Raji (cell line): ENCODE measurements around the gene SEC14L3.
A peak's percentile ranks its signal among the peaks of the same experiment; 100 is the strongest.

Source experiments
- POLR2A ChIP-seq: IDR thresholded peaks from 2 replicates; pipeline ENCODE4 v1.6.1; 2011; ENCODE audit warnings: low read depth, low read length, control low read depth; ENCODE audit not compliant: insufficient read depth

The SEC14L3 gene

DNA sequence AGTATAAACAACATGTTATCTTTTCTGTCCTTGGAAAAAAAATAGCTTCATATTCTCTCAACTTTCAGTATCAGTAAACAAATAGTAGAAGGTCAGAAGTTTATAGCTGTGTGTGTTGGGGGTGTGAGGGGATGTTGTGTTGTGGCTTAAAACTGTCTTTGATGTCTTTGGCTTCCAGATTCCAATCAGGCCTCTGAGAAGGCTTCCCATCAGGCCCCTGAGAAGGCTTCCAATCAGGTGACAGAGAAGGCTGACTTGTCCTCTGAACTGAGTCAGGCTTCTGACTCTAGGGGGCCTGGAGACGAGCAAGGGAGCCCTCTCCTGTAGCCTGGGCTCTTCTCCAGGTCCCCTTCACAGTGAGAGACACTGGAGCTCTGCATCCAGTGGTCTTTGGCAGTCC is 37.0 kb downstream of the SEC14L3 start:
- TF ChIP-seq POLR2A, result no peak

DNA sequence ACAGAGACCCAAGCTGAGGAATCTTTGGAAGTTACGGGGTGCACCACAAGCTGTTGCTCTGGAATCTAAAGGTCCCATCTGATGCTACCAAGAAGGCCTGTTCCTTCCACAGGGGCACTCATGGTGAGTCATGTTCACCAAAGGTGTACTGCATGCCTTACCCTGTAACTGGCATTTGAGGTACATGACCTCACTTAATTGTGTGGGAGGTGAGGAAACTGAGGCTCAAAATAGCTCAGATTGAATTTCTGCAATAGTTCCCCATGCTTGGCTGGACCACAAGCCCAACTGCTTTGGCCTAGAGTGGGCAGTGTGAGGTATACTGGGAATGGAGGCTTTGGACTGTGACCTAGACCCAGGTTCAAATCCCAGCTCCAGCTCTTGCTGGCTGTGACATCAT is 38.0 kb downstream of the SEC14L3 start:
- TF ChIP-seq POLR2A, result no peak

DNA sequence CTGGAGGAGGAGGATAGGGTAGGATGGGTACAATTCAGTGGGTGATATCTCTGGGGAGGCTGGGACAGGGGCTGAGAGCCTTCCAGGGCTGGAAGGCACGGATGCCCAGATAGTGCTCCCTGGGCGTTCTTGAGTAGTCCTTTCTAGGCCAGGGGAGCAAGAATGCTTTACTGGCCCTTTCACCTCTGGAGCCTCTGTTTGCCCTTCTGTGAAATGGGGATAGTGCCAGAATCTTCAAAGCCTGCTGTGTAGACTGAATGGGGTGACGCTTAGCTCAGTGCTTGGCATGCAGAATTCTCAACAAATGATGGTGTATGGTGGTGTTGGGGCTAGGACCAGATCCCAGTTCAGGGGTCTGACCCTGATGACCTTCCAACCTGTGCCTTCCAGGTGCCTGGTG is 38.6 kb downstream of the SEC14L3 start:
- TF ChIP-seq POLR2A, result no peak

DNA sequence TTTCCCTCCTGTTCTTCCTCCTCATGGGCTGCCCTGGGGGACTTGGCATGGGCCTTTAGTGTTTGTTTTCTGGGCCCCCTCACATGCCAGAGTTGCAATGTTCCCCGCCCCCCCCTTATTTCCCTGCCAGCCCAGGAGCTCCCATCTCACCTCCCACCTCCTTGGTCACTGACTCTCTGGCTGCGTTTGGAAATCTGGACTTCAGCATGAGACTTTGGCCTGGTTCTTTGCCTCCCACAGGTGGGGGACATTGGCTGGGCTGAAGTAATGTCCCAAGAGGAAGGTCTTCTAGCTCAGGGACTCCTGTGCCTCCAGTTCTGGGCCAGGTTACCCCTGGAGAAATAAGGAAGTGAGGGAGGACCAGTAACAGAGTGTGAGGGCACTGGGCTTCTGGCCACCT is 39.3 kb downstream of the SEC14L3 start:
- TF ChIP-seq POLR2A, result no peak

DNA sequence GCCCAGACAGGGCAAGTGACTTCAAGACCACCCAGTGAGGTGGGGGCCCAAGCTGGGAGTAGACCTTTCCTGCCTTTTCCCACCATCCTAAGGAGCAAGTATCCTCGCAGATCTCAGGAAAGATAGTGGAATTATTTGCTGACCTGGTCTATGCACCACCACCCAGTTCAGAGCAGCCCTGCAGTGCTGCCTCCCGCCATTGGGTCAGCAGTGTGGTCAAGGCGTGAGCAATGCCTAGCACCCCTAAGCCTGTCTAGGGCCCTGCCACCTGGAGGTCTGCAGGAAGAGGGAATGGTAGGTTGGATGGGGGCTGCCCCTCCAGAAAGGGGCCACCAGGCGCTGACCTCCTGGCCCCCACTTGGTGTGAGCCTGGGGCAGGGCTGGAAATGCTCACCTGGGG is 39.7 kb downstream of the SEC14L3 start:
- no peak for TF ChIP-seq POLR2A

DNA sequence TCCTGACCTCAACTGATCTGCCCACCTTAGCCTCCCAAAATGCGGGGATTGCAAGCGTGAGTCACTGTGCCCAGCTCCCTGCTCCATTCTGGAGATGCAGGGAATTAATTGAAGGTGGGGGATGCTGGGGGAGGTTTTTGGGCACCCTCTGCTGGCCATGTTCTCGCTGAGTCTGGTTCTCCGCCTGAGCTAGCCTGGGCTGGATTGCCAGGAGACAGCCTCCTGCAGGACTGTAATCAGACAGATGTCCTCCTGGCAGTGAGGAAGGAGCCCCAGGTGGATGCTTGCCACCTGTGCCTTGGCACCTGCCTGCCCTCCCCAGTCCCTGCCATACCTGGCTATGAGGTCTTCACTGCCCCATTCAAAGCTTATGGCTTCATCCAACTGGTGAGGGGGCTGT is 40.9 kb downstream of the SEC14L3 start:
- no peak for TF ChIP-seq POLR2A

DNA sequence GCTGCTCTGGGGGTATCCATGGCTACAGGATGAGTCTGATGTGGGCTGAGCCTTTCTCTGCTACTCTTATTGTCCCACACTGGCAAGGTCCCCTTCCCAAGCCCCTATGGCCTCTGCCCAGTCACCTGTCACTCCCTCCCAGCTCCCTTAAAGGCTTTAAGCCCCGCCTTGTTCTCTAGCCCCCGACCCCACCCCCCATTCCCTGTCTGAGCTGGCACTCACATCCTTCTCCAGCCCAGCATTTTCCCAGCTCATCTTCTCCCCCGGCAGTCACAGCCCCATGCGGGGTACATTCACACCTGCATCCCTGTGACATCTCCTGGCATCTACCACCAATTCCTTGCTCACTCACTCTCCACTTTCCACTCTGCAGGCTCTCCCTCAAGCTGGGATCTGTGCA is 41.9 kb downstream of the SEC14L3 start:
- no peak for TF ChIP-seq POLR2A

DNA sequence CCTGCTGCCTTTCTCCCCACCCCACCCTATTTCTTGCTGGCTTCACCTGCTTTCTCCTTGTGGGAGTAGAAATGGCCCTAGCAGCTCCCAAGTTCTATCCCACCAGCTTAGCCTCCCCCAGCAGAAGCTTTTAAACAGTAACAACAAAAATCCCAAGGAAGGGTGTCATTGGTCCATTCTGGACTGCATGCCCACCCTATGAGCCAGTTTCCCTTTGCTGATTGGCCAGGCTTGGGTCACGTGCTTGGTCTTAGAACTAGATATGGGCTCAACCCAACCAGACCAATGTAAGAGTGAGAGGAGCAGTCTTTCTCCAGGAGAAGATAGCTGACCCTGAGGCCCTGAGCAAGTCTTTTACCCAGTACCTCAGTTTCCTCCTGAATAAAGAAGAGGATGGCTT is 43.9 kb downstream of the SEC14L3 start:
- no peak for TF ChIP-seq POLR2A

DNA sequence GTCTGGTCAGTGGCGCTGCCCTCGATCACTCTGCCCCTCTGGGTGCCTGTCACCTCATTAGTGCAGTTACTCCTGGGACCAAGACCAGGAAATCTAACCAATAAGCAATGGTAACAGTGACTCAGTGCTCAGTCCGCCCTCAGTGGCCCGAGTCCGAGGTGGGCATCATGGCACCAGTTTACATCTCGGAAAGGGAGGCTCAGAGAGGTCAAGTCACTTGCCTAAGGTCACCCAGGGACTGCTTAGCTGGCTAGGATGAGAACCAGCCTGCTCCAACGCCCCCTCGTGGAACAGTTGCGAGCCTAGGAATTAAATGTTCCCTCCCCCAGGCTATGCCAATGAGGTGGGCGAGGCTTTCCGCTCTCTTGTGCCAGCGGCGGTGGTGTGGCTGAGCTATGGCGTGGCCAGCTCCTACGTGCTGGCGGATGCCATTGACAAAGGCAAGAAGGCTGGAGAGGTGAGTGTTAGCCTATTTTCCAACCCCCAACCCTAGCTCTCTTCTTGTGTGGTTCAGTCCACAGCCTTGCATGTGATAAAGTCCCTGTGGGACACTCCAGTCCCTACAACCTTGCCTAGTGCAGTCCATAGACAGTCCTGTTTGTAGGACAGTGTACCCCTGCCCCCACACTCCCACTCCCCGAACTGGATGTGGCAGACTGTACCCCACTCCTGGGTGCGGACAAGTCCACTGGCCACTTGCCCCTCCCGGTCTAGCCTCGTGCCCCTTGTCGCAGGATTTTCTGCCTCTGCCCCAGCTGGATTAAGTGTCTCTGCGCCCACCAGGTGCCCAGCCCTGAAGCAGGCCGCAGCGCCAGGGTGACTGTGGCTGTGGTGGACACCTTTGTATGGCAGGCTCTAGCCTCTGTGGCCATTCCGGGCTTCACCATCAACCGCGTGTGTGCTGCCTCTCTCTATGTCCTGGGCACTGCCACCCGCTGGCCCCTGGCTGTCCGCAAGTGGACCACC is 45.1 kb downstream of the SEC14L3 start:
- peak; percentile 38 for TF ChIP-seq POLR2A

DNA sequence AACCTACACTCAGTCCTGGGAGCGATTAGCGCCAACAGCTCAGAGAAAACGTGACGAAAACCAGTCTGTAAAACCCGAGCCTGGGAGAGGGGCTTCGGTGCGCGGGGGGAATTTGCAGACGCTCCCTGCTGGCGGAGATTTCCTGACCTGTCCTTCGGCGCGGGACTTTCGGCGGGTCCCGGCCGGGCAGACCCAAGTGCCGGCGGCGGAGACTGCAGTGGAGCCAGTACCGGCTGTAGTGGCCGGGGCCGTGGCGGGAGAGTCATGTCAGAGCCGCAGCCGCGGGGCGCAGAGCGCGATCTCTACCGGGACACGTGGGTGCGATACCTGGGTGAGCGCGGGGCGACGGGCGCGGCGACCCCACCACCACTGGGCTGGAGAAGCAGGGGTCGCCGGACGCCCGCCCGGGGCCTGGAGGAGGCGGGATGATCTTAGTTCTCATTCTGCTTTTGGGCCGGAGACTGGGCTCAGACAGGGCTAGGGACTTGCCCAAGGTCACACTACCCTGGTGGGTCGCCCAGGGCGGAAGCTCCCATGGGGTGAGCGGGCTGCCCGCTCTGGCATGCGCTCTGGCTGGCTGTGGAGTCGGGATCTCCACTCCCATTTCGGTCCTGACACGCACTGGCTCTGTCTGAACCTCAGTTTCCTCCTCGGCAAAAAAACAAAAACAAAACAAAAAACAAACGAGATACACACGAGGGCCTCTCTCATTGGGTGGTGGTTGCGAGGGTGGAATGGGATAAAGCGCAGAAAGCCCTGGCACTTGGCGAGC is 46.0 kb downstream of the SEC14L3 start, which contains the start of gene MTFP1:
MTFP1 (plus strand) TSS at position 153 of the 772 bp plus-strand sequence; CDS start at position 265, 112 bp downstream.
- TF ChIP-seq POLR2A, result peak; percentile 77

DNA sequence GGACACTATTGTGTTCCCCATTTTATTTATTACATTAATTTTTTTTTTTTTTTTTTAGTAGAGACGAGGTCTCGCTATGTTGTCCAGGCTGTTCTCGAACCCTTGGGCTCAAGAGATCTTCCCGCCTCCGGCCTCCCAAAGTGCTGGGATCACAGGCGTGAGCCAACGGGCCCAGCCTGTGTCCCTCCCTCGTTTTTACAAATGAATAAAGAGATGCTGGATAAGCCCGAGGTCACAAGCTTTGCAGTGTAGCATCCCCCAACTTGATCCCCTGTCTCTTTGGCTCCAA is 46.5 kb downstream of the SEC14L3 start:
- TF ChIP-seq POLR2A, result no peak

DNA sequence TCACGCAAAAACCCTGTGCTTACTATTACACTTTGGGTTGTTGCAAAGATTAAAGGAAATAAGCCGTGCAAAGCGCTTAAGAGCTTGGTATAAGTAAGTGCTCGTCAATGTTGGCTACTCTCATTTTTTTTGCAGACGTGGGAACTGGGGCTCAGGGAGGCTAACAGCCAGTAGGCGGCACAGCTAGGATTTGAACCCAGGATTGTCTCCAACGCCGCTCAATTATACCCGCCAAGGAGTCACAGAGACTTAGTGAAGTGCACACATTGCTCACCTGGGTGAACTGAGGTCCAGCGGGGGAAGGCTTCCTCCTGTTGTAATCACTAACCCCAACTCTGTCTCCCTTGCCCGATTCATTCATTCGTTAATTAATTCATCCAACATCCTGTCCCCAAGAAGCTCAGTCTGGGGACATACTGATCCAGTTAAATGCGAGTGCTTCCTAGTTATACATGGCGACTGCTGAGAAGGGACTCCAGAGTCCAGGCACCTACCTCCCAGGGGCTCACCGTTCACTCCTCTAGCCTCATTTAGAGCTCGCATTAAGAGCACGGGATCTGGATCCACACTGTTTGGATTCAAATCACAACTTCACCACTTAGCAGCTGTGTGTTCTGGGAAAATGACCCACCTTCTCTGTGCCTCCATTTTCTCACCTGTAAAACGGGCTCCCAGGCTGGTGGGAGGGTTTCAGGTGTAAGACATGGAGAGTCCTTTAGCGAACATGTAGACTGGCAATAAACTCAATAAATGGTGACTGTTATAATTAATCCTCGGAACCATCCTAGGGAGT is 47.1 kb downstream of the SEC14L3 start:
- no peak for TF ChIP-seq POLR2A

DNA sequence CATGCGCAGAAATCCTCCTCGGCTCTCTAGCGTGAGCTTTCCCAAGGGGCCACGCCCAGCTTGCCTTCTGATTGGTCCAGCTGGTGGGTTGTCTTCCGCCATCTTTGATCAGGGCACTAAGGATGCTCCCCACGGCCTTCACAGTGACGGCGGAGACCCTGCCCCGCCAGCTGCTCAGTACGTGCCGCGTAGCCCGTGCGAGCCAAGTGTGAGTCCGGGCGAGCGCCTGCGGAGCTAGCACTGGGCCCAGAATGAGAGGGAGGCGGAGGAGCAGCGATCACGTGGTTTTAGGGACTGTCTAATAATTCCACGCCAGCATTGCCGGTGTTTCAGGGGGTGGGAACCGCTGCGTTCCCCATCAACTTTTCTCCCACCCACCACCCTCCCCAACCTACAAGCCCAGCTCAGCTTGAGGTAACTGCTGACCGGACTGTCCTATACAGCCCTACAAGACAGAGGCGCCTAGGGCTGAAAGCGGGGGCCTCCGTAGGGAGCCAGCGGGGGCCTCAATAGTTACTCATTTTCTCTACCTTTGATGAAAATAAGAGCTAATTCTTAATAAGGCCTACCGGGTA is 47.8 kb downstream of the SEC14L3 start:
- TF ChIP-seq POLR2A, result peak; percentile 68

DNA sequence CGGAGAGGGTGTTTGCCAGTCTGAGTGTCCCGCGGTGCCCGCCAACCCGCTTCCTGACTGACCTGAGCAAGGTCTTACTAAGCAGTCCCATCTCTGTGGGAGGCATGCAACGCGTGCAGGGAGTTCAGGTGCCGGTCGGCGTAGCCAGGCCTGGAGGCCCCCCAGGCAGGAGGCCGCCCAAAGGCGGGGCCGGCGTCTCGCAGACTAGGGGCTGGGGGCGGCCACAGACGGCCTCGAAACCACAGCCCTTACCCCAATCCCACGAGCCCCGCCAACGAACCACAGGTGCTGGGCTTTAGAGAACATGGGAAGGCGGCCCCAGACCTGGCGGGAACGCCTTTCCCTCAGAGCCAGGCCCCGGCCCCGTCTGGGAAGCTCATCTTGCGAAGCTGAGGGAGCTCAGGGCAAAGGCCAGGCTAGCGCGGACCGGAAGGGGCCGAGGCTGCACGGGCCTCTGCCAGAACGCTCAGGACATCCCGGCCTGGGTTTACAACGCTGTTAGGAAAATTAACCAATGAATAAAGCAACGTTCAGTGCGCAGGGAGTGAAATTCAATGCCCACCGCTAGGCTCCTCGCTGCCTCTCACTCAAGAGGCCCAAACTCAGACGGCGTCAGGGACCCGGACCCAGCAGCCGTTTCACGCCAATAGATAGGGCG is 48.4 kb downstream of the SEC14L3 start:
- peak; percentile 82 for TF ChIP-seq POLR2A
